ENCODE data around the gene HSPA12A. TPM values are rescaled to one million over a fixed set of nuclear protein-coding genes. Genes with fewer than 3 reads are reported as not detected.

HSPA12A gene
- polyA plus RNA-seq, 1 donor (not counting 4 experiments of a cell fraction or from before 2014, with no cell fraction given): 8.1 TPM

- no peak overlapping the region for H3K4me2 ChIP-seq (ENCODE audit: control insufficient read depth, extremely low read depth, insufficient read depth, low read depth, low read length)
- no peak overlapping the region for H2AFZ ChIP-seq (ENCODE audit: control insufficient read depth, low read length)
- FAIRE-seq: no peak
- H3K36me3 ChIP-seq (ENCODE audit: control insufficient read depth in 2 of 2, extremely low read depth in 1 of 2, insufficient read depth in 2 of 2, low read length in 2 of 2): no peaks in the 10 kb centered on the region
- no peaks in the 10 kb centered on the region for H4K20me1 ChIP-seq (ENCODE audit: control insufficient read depth, extremely low read depth, insufficient read depth, low read length)
- TF ChIP-seq, protein P1, sequence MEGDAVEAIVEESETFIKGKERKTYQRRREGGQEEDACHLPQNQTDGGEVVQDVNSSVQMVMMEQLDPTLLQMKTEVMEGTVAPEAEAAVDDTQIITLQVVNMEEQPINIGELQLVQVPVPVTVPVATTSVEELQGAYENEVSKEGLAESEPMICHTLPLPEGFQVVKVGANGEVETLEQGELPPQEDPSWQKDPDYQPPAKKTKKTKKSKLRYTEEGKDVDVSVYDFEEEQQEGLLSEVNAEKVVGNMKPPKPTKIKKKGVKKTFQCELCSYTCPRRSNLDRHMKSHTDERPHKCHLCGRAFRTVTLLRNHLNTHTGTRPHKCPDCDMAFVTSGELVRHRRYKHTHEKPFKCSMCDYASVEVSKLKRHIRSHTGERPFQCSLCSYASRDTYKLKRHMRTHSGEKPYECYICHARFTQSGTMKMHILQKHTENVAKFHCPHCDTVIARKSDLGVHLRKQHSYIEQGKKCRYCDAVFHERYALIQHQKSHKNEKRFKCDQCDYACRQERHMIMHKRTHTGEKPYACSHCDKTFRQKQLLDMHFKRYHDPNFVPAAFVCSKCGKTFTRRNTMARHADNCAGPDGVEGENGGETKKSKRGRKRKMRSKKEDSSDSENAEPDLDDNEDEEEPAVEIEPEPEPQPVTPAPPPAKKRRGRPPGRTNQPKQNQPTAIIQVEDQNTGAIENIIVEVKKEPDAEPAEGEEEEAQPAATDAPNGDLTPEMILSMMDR (optimal IDR thresholded peaks at IDR 0.05 in 1 of 3, IDR thresholded peaks at IDR 0.05 in 1 of 3, conservative IDR thresholded peaks at IDR 0.05 in 1 of 3; ENCODE audit: extremely low read depth in 1 of 3, insufficient read depth in 2 of 3, low read length in 3 of 3): no peak
- no peak for TF ChIP-seq EZH2 (IDR thresholded peaks at IDR 0.05; ENCODE audit: low read length)
- no peaks in the 10 kb centered on the region for H3K27me3 ChIP-seq (ENCODE audit: control insufficient read depth, extremely low read depth, insufficient read depth, low read length)
- no peak overlapping the region for H3K9ac ChIP-seq (ENCODE audit: control insufficient read depth, extremely low read depth, insufficient read depth, low read length)
- no peaks in the 10 kb centered on the region for H3K79me2 ChIP-seq (ENCODE audit: control insufficient read depth, insufficient read depth, low read length)
- dilution Hi-C loops (cut with MboI; ENCODE audit: extremely low pct_ligation_motif_present, low sequenced_read_pairs): no loop called here
- no peaks in the 10 kb centered on the region for H3K9me1 ChIP-seq (ENCODE audit: control insufficient read depth, extremely low read depth, insufficient read depth, low read length)
- H3K4me3 ChIP-seq (ENCODE audit: control insufficient read depth in 2 of 3, extremely low read depth in 1 of 3, insufficient read depth in 2 of 3, low read depth in 1 of 3, low read length in 3 of 3): no peak overlapping the region
- no peaks in the 10 kb centered on the region for H3K4me1 ChIP-seq (ENCODE audit: control insufficient read depth, extremely low read depth, insufficient read depth, low read length)
- H3K27ac ChIP-seq (ENCODE audit: control insufficient read depth, insufficient read depth, low read length): no peak overlapping the region
- H3K9me3 ChIP-seq (ENCODE audit: control insufficient read depth, low read depth, low read length): no peaks in the 10 kb centered on the region
- no peak for DNase-seq (ENCODE audit: low read depth, low spot score)
Observed at GRCh38 chr10:116674901-116675423, 67.4 kb downstream of the HSPA12A start.

- Histone ChIP-seq H3K27me3 (ENCODE audit: control insufficient read depth, extremely low read depth, insufficient read depth, low read length) (no peaks in the 10 kb centered on the region), H3K36me3 (ENCODE audit: control insufficient read depth in 2 of 2, extremely low read depth in 1 of 2, insufficient read depth in 2 of 2, low read length in 2 of 2) (no peaks in the 10 kb centered on the region), H3K4me2 (ENCODE audit: control insufficient read depth, extremely low read depth, insufficient read depth, low read depth, low read length) (no peak overlapping the region), H3K9me3 (ENCODE audit: control insufficient read depth, low read depth, low read length) (no peaks in the 10 kb centered on the region), H3K4me1 (ENCODE audit: control insufficient read depth, extremely low read depth, insufficient read depth, low read length) (peaks cover 2% of the 10 kb centered on the region), H3K9ac (ENCODE audit: control insufficient read depth, extremely low read depth, insufficient read depth, low read length) (no peak overlapping the region), H2AFZ (ENCODE audit: control insufficient read depth, low read length) (no peak overlapping the region), H4K20me1 (ENCODE audit: control insufficient read depth, extremely low read depth, insufficient read depth, low read length) (no peaks in the 10 kb centered on the region), H3K79me2 (ENCODE audit: control insufficient read depth, insufficient read depth, low read length) (no peaks in the 10 kb centered on the region), H3K9me1 (ENCODE audit: control insufficient read depth, extremely low read depth, insufficient read depth, low read length) (no peaks in the 10 kb centered on the region), H3K4me3 (ENCODE audit: control insufficient read depth in 2 of 3, extremely low read depth in 1 of 3, insufficient read depth in 2 of 3, low read depth in 1 of 3, low read length in 3 of 3) (no peak overlapping the region), H3K27ac (ENCODE audit: control insufficient read depth, insufficient read depth, low read length) (no peak overlapping the region)
- TF ChIP-seq, protein P1 (optimal IDR thresholded peaks at IDR 0.05 in 1 of 3, IDR thresholded peaks at IDR 0.05 in 1 of 3, conservative IDR thresholded peaks at IDR 0.05 in 1 of 3; ENCODE audit: extremely low read depth in 1 of 3, insufficient read depth in 2 of 3, low read length in 3 of 3): no peak
- no peak for TF ChIP-seq EZH2 (IDR thresholded peaks at IDR 0.05; ENCODE audit: low read length)
- DNase-seq (ENCODE audit: low read depth, low spot score): no peak
- dilution Hi-C loops (cut with MboI; ENCODE audit: extremely low pct_ligation_motif_present, low sequenced_read_pairs): no loop called here
- FAIRE-seq: no peak
Observed at GRCh38 chr10:116673866-116674265, 68.5 kb downstream of the HSPA12A start.

Data from keratinocyte (primary cell).